Right lobe of liver (tissue), 6 donors: ENCODE results near the gene NXPH1. TPM values are rescaled to one million over a fixed set of nuclear protein-coding genes. Genes with fewer than 3 reads are reported as not detected.
A peak's percentile ranks its signal among the peaks of the same experiment; 100 is the strongest.

ENCODE experiments used
- ATAC-seq, 4 donors: fragments of 200-7000 bp; cut with Tn5 transposase; one replicate each; pipeline ENCODE4 v1.9.1; 2020; ENCODE audit warnings: mild to moderate bottlenecking in 4 of 4, moderate library complexity in 4 of 4
- DNase-seq, 3 donors: peaks; one replicate each; pipeline ENCODE4 v3.0.0-alpha.2; 2020
- H3K27ac ChIP-seq, 3 donors: fragments of 200-600 bp; one replicate each; pipeline ENCODE4 v1.8.0; 2022
- H3K27me3 ChIP-seq, 2 donors: fragments of 200-600 bp; one replicate each; pipeline ENCODE4 v1.8.0; 2022
- H3K36me3 ChIP-seq, 4 donors: fragments of 200-600 bp; sonication (generic) in 1 of 4; one replicate each; pipeline versions ENCODE4 v1.5.1 to v1.8.0; 2017 to 2022; ENCODE audit warnings: control low read depth in 1 of 4
- H3K4me1 ChIP-seq, 4 donors: fragments of 200-600 bp; sonication (generic) in 1 of 4; one replicate each; pipeline versions ENCODE4 v1.5.1 to v1.8.0; 2017 to 2022; ENCODE audit warnings: control low read depth in 1 of 4
- H3K4me3 ChIP-seq, 3 donors: fragments of 200-600 bp; one replicate each; pipeline ENCODE4 v1.8.0; 2022
- H3K9me3 ChIP-seq, 4 donors: fragments of 200-600 bp; sonication (generic) in 1 of 4; one replicate each; pipeline versions ENCODE4 v1.5.1 to v1.8.0; 2017 to 2022; ENCODE audit warnings: control low read depth in 1 of 4
- CTCF ChIP-seq, 4 donors: fragments of 200-600 bp in 3 of 4; fragments of 450-650 bp in 1 of 4; IDR thresholded peaks; one replicate each; pipeline versions ENCODE4 v1.5.1 to v1.8.0; 2016 to 2022; ENCODE audit warnings: antibody characterized with exemption in 4 of 4, mild to moderate bottlenecking in 2 of 4
- POLR2A ChIP-seq: fragments of 450-650 bp; IDR thresholded peaks from one replicate; pipeline ENCODE4 v1.6.1; 2017; ENCODE audit warnings: antibody characterized with exemption, mild to moderate bottlenecking
- WGBS: methylation state at CpG from one replicate; pipeline ENCODE4 v1.1.6; 2018; ENCODE audit warnings: low coverage, low lambda C conversion rate; ENCODE audit not compliant: insufficient coverage; ENCODE audit errors: missing lambda C conversion rate; 5-methylcytosine and 5-hydroxymethylcytosine counted together
- intact Hi-C, 2 donors: fragments of 100-400 bp; cut with DNase I; formaldehyde crosslinking; loops; one replicate each; pipeline versions ENCODE4 v1.11.2 to v1.14.1; 2022
- long read RNA-seq: library from polyadenylated mRNA; unstranded; transcript quantifications from one replicate; pipeline ENCODE4 v2.0.0, GENCODE V29; 2019
- total RNA-seq, 6 experiments: library from RNA; depleted of rRNA in 2 of 6; stranded (reverse); fragments of >200 nt in 2 of 6; fragmentation: NEBNext Ultra II Directional in 3 of 6; extraction: Animal tissue kit (Norgen Biotek cat#: 25700) in 3 of 6; gene quantifications; one replicate each; pipeline versions ENCODE4 v1.1.0 to v1.2.4, GENCODE V29; 2016 to 2023
- donor health status: DM: no; HTN: yes; CAD: no.
- donor health status: DM: no; HTN: no; CAD: no.
- donor health status: DM: no; HTN: no; CAD: no.
- donor health status: DM: no; HTN: yes; CAD: no.
- donor health status: DM: no; HTN: yes; CAD: no.

Gene NXPH1
- not detected for total RNA-seq
- long read RNA-seq: 0 reads

GRCh38 chr7:8433477-8434289 lies at the start of gene NXPH1:
TSS of gene NXPH1 (plus strand) at chr7:8433609.
- Histone ChIP-seq H3K9me3 (no peaks in the 10 kb centered on the region), H3K36me3 (no peaks in the 10 kb centered on the region), H3K4me1 (peaks cover 0 to 15% (median 0%) of the 10 kb centered on the region in 4 donors), H3K27ac (no peak within 1 kb of the TSS), H3K27me3 (peaks cover 4 to 36% of the 10 kb centered on the region in 2 donors), H3K4me3 (no peak within 1 kb of the TSS)
- 0% methylated on average over 5 of the region's 71 CpGs for WGBS
- ATAC-seq: peak; percentile 43 to 69 (median 46)
- DNase-seq: peak in 2 of 3 donors; percentile 26 to 55
- TF ChIP-seq CTCF (IDR thresholded peaks at IDR 0.05) (peak in 1 of 4 donors; percentile 5), POLR2A (no peak)
- intact Hi-C loops: no loop called here

GRCh38 chr7:8384901-8385300 lies 48.5 kb upstream of the NXPH1 start:
- no peaks in the 10 kb centered on the region for H3K27me3 ChIP-seq
- H3K4me1 ChIP-seq: no peaks in the 10 kb centered on the region
- no peaks in the 10 kb centered on the region for H3K9me3 ChIP-seq
- no peak overlapping the region for H3K27ac ChIP-seq
- no peak overlapping the region for H3K4me3 ChIP-seq
- intact Hi-C loops: no loop called here
- no peaks in the 10 kb centered on the region for H3K36me3 ChIP-seq
- no peak for DNase-seq
- ATAC-seq: no peak
- TF ChIP-seq CTCF (IDR thresholded peaks at IDR 0.05): no peak
- TF ChIP-seq POLR2A: no peak
- WGBS: 36% methylated on average over 4 of the region's 4 CpGs

GRCh38 chr7:8386926-8387550 lies 46.4 kb upstream of the NXPH1 start:
- H3K27ac ChIP-seq: no peak overlapping the region
- H3K4me1 ChIP-seq: no peaks in the 10 kb centered on the region
- no peaks in the 10 kb centered on the region for H3K27me3 ChIP-seq
- ATAC-seq: no peak
- no peak for TF ChIP-seq CTCF (IDR thresholded peaks at IDR 0.05)
- no peak for TF ChIP-seq POLR2A
- DNase-seq: no peak
- no peaks in the 10 kb centered on the region for H3K9me3 ChIP-seq
- 38% methylated on average over 5 of the region's 5 CpGs for WGBS
- intact Hi-C loops: no loop called here
- no peak overlapping the region for H3K4me3 ChIP-seq
- no peaks in the 10 kb centered on the region for H3K36me3 ChIP-seq

GRCh38 chr7:8387551-8388256 lies 45.7 kb upstream of the NXPH1 start:
- no peaks in the 10 kb centered on the region for H3K4me1 ChIP-seq
- no peak for ATAC-seq
- H3K4me3 ChIP-seq: no peak overlapping the region
- H3K27me3 ChIP-seq: no peaks in the 10 kb centered on the region
- DNase-seq: no peak
- H3K27ac ChIP-seq: no peak overlapping the region
- TF ChIP-seq POLR2A (no peak), CTCF (IDR thresholded peaks at IDR 0.05) (no peak)
- no peaks in the 10 kb centered on the region for H3K9me3 ChIP-seq
- WGBS: 50% methylated on average over 5 of the region's 7 CpGs
- H3K36me3 ChIP-seq: no peaks in the 10 kb centered on the region
- intact Hi-C loops: no loop called here
